Kidney epithelial cell (primary cell): ENCODE data around the gene UQCRC2. TPM values are rescaled to one million over a fixed set of nuclear protein-coding genes. Genes with fewer than 3 reads are reported as not detected.

Experiments used
- DNase-seq: peaks from one replicate; pipeline ENCODE4 v3.0.0-alpha.2; 2010; ENCODE audit warnings: low read depth
- H3K27me3 ChIP-seq: 2 replicates; pipeline ENCODE4 v1.6.0; 2011; ENCODE audit warnings: low read length; ENCODE audit not compliant: control insufficient read depth, insufficient read depth
- H3K36me3 ChIP-seq: 2 replicates; pipeline ENCODE4 v1.5.1; 2011; ENCODE audit warnings: low read length; ENCODE audit not compliant: control insufficient read depth, insufficient read depth
- H3K4me3 ChIP-seq: 2 replicates; pipeline ENCODE4 v1.5.1; 2011; ENCODE audit warnings: low read depth, mild to moderate bottlenecking, control low read depth, low read length
- total RNA-seq: library from RNA; depleted of rRNA; stranded (reverse); fragments of >200 nt; gene quantifications from 2 replicates; pipeline ENCODE4 v1.2.3, GENCODE V29; 2015
- TF ChIP-seq, protein P1 (sequence below): IDR thresholded peaks from 2 replicates; pipeline ENCODE4 v1.5.1; 2011; ENCODE audit warnings: mild to moderate bottlenecking, moderate library complexity, low read length, control low read depth, inconsistent platforms; ENCODE audit not compliant: insufficient read depth, poor library complexity, severe bottlenecking

Gene UQCRC2
- total RNA-seq, 1 donor from 2014 or later, result 102 TPM

DNA sequence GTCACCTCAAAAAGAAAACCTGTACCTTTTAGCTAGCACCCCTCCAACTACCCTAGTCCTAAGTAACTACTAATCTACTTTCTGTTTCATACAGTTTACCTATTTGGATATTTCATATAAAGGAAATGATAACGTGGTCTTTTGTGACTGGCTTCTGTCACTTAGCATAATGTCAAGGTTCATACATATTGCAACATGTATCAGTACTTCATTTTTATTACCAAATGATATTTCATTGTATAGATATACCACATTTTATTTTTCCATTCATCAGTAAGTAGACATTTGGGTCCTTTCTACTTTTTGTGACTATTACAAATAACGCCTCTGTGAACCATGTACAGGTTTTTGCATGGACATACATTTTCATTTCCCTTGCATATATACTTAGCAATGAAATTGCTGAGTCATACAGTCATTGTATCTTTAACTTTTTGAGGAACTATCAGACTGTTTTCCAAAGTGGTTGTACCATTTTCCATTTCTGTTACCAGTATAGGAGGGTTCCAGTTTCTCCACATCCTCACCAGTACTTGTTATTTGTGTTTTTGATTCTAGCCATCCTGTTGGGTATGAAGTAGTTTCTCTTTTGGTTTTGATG lies 78.4 kb downstream of the UQCRC2 start:
- DNase-seq, result no peak
- TF ChIP-seq, protein P1, sequence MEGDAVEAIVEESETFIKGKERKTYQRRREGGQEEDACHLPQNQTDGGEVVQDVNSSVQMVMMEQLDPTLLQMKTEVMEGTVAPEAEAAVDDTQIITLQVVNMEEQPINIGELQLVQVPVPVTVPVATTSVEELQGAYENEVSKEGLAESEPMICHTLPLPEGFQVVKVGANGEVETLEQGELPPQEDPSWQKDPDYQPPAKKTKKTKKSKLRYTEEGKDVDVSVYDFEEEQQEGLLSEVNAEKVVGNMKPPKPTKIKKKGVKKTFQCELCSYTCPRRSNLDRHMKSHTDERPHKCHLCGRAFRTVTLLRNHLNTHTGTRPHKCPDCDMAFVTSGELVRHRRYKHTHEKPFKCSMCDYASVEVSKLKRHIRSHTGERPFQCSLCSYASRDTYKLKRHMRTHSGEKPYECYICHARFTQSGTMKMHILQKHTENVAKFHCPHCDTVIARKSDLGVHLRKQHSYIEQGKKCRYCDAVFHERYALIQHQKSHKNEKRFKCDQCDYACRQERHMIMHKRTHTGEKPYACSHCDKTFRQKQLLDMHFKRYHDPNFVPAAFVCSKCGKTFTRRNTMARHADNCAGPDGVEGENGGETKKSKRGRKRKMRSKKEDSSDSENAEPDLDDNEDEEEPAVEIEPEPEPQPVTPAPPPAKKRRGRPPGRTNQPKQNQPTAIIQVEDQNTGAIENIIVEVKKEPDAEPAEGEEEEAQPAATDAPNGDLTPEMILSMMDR, result no peak
- Histone ChIP-seq H3K4me3 (no peak overlapping the region), H3K36me3 (no peaks in the 10 kb centered on the region), H3K27me3 (no peaks in the 10 kb centered on the region)

Other genes with a start within 250 kb of the UQCRC2 start
- gene NPIPB4, start 95.6 kb upstream of the UQCRC2 start, total RNA-seq, result 19.8 and 41.4 TPM in 2 replicates
- not detected in 2 replicates for gene PDZD9, start 47.8 kb downstream of the UQCRC2 start, total RNA-seq
- gene MOSMO, start 54.8 kb downstream of the UQCRC2 start, total RNA-seq, result 8.5 and 15.2 TPM in 2 replicates
- 0.04 and 0.07 TPM in 2 replicates for gene VWA3A, start 139.2 kb downstream of the UQCRC2 start, total RNA-seq
- not detected in 2 replicates for gene SDR42E2, start 209.1 kb downstream of the UQCRC2 start, total RNA-seq